ENCODE results near the gene RBM14. TPM values are rescaled to one million over a fixed set of nuclear protein-coding genes. Genes with fewer than 3 reads are reported as not detected.

RBM14 gene
- total and polyA plus RNA-seq, 10 of the 15 experiments (the other 5 are each of a cell fraction or from before 2014, with no cell fraction given), result 5.4 to 140 (median 44.5) TPM

DNA sequence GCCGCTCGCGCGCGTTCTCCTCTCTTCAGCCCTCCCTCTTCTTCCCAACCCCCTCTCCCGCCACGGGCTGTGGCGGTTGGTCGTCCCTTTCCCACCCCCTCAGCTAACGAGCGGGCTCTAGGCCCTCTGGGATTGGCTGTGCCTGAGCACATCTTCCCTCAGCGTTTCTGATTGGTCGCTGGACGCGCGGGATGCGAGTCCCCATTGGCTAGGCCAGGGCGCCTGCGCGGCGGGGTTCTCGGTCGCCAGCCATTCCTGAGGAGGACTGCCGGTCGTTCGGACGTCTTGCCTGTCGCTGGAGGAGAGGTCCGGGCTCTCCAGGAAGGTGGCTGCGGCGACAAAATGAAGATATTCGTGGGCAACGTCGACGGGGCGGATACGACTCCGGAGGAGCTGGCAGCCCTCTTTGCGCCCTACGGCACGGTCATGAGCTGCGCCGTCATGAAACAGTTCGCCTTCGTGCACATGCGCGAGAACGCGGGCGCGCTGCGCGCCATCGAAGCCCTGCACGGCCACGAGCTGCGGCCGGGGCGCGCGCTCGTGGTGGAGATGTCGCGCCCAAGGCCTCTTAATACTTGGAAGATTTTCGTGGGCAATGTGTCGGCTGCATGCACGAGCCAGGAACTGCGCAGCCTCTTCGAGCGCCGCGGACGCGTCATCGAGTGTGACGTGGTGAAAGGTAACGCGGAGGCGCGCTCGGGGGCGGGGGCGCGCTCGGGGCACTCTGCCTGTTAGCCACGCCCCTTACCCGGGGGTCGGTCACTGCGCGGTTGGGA is at the start of gene RBM14 (continued):
- TF ChIP-seq BRCA1 (IDR thresholded peaks at IDR 0.05; ENCODE audit: low read depth, low read length) (no peak; the same call in 1 of the 2 replicates), LARP7 (IDR thresholded peaks at IDR 0.05) (peak; percentile 82), TCF7 (IDR thresholded peaks at IDR 0.05; ENCODE audit: borderline replicate concordance) (no peak), RBBP5 (conservative IDR thresholded peaks at IDR 0.05) (no peak), GABPA (IDR thresholded peaks at IDR 0.05; ENCODE audit: low read depth) (no peak), MYB (IDR thresholded peaks at IDR 0.05; ENCODE audit: borderline replicate concordance, low read depth, low read length) (no peak; the same call in 1 of the 2 replicates), RB1 (IDR thresholded peaks at IDR 0.05; ENCODE audit: borderline replicate concordance) (no peak), IKZF2 (IDR thresholded peaks at IDR 0.05) (no peak), SMARCA5 (IDR thresholded peaks at IDR 0.05) (no peak), ZZZ3 (IDR thresholded peaks at IDR 0.05; ENCODE audit: control insufficient read depth, insufficient read length, low read depth) (no peak), BHLHE40 (IDR thresholded peaks at IDR 0.05; ENCODE audit: borderline replicate concordance in 1 of 2, low read depth in 2 of 2, low read length in 1 of 2) (peak; percentile 34 to 78; a peak in 3 of 4 replicates), KAT2A (conservative IDR thresholded peaks at IDR 0.05; ENCODE audit: control insufficient read depth, low read depth, low read length) (no peak), CHD2 (IDR thresholded peaks at IDR 0.05; ENCODE audit: borderline replicate concordance, low read depth, low read length) (peak; percentile 96), ASH2L (IDR thresholded peaks at IDR 0.05; ENCODE audit: borderline replicate concordance, low read depth) (no peak; the same call in 1 of the 2 replicates), PRDM15 (CRISPR knock-in tag; IDR thresholded peaks at IDR 0.05) (peak; percentile 68; the same call in 1 of the 2 replicates), SRF (IDR thresholded peaks at IDR 0.05; ENCODE audit: low read depth in 2 of 2, low read length in 2 of 2) (no peak), YY1 (IDR thresholded peaks at IDR 0.05; ENCODE audit: low read depth, low read length) (peak; percentile 90)
- TF ChIP-seq, protein P1, sequence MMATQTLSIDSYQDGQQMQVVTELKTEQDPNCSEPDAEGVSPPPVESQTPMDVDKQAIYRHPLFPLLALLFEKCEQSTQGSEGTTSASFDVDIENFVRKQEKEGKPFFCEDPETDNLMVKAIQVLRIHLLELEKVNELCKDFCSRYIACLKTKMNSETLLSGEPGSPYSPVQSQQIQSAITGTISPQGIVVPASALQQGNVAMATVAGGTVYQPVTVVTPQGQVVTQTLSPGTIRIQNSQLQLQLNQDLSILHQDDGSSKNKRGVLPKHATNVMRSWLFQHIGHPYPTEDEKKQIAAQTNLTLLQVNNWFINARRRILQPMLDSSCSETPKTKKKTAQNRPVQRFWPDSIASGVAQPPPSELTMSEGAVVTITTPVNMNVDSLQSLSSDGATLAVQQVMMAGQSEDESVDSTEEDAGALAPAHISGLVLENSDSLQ (IDR thresholded peaks at IDR 0.05), result peak; percentile 92
